Sigmoid colon (tissue), 7 donors: ENCODE data around the gene CFTR. TPM values are rescaled to one million over a fixed set of nuclear protein-coding genes. Genes with fewer than 3 reads are reported as not detected.

Experiments used
- DNase-seq: peaks from one replicate; pipeline ENCODE4 v3.0.0-alpha.2; 2019
- H3K27ac ChIP-seq, 4 donors: fragments of 200-600 bp; sonication (generic); one replicate each; pipeline ENCODE4 v1.5.1; 2016 to 2019; ENCODE audit warnings: mild to moderate bottlenecking in 1 of 4
- H3K27me3 ChIP-seq, 3 donors: fragments of 200-600 bp; sonication (generic); one replicate each; pipeline ENCODE4 v1.5.1; 2019; ENCODE audit warnings: mild to moderate bottlenecking in 1 of 3
- H3K36me3 ChIP-seq, 4 donors: fragments of 200-600 bp; sonication (generic); one replicate each; pipeline ENCODE4 v1.5.1; 2016 to 2019
- H3K4me1 ChIP-seq, 4 donors: fragments of 200-600 bp; sonication (generic); one replicate each; pipeline ENCODE4 v1.5.1; 2017 to 2019
- H3K4me3 ChIP-seq, 4 donors: fragments of 200-600 bp; sonication (generic); one replicate each; pipeline ENCODE4 v1.5.1; 2017 to 2019; ENCODE audit warnings: mild to moderate bottlenecking in 2 of 4, moderate library complexity in 1 of 4
- H3K9me3 ChIP-seq, 4 donors: fragments of 200-600 bp in 3 of 4; sonication (generic) in 3 of 4; one replicate each; pipeline versions ENCODE4 v1.5.1 to v1.6.1; 2013 to 2019
- CTCF ChIP-seq, 4 experiments: fragments of 450-650 bp in 3 of 4; fragments of 200-600 bp in 1 of 4; IDR thresholded peaks; one replicate each; pipeline ENCODE4 v1.5.1; 2016 to 2019; ENCODE audit warnings: antibody characterized with exemption in 4 of 4, mild to moderate bottlenecking in 3 of 4, moderate library complexity in 2 of 4
- EP300 ChIP-seq, 4 donors: sonication (generic); formaldehyde crosslinking; IDR thresholded peaks; one replicate each; pipeline ENCODE4 v1.6.1; 2017; ENCODE audit warnings: antibody characterized with exemption in 4 of 4
- POLR2A ChIP-seq, 2 donors: fragments of 450-650 bp; IDR thresholded peaks; one replicate each; pipeline ENCODE4 v1.6.1; 2016; ENCODE audit warnings: antibody characterized with exemption in 2 of 2, mild to moderate bottlenecking in 2 of 2, moderate library complexity in 2 of 2
- POLR2AphosphoS5 ChIP-seq, 4 donors: sonication (generic); formaldehyde crosslinking; IDR thresholded peaks; one replicate each; pipeline ENCODE4 v1.6.1; 2017; ENCODE audit warnings: antibody characterized with exemption in 4 of 4
- WGBS, 2 donors: extraction: QIAGEN DNeasy Blood & Tissue Kit; methylation state at CpG; one replicate each; pipeline ENCODE4 v1.1.7; 2013; 5-methylcytosine and 5-hydroxymethylcytosine counted together
- intact Hi-C: fragments of 100-400 bp; cut with DNase I; formaldehyde crosslinking; loops from one replicate; pipeline ENCODE4 v1.15.1; 2023
- polyA plus RNA-seq, 3 donors: library from polyadenylated mRNA; stranded (reverse); fragments of 200-250 nt; gene quantifications; one replicate each; pipeline ENCODE4 v1.2.3, GENCODE V29; 2013
- total RNA-seq, 4 donors: library from RNA; depleted of rRNA; stranded (reverse); fragments of >200 nt; gene quantifications; one replicate each; pipeline ENCODE4 v1.1.0, GENCODE V29; 2016
- donor health status: healthy with polysubstance abuse.
- donor health status: Bipolar disorder and iron deficiency.
- donor health status: healthy.

CFTR gene
- total and polyA plus RNA-seq, 7 donors, result under 0.01 to 39.9 (median 3.4) TPM; not detected in 1

GRCh38 chr7:117689406-117689805, 209.6 kb downstream of the CFTR start:
- no peak overlapping the region for H3K27ac ChIP-seq
- intact Hi-C loops, result no loop called here
- no peak for TF ChIP-seq EP300 (IDR thresholded peaks at IDR 0.05)
- TF ChIP-seq POLR2AphosphoS5 (IDR thresholded peaks at IDR 0.05), result no peak
- no peak for TF ChIP-seq POLR2A (IDR thresholded peaks at IDR 0.05)
- TF ChIP-seq CTCF (IDR thresholded peaks at IDR 0.05), result no peak
- no peaks in the 10 kb centered on the region for H3K36me3 ChIP-seq
- H3K4me1 ChIP-seq, result no peaks in the 10 kb centered on the region
- DNase-seq, result no peak
- H3K9me3 ChIP-seq, result no peaks in the 10 kb centered on the region
- H3K27me3 ChIP-seq, result no peaks in the 10 kb centered on the region
- no peak overlapping the region for H3K4me3 ChIP-seq

GRCh38 chr7:117690147-117690546, 210.3 kb downstream of the CFTR start:
- Histone ChIP-seq H3K4me1 (no peaks in the 10 kb centered on the region), H3K27me3 (no peaks in the 10 kb centered on the region), H3K27ac (no peak overlapping the region), H3K9me3 (no peaks in the 10 kb centered on the region), H3K4me3 (no peak overlapping the region), H3K36me3 (no peaks in the 10 kb centered on the region)
- TF ChIP-seq POLR2A (IDR thresholded peaks at IDR 0.05), result no peak
- no peak for TF ChIP-seq CTCF (IDR thresholded peaks at IDR 0.05)
- no peak for TF ChIP-seq POLR2AphosphoS5 (IDR thresholded peaks at IDR 0.05)
- no peak for TF ChIP-seq EP300 (IDR thresholded peaks at IDR 0.05)
- intact Hi-C loops, result no loop called here
- WGBS, 2 donors, result 87 to 95% methylated on average over 3 of the region's 3 CpGs
- DNase-seq, result no peak

- no peak for TF ChIP-seq EP300 (IDR thresholded peaks at IDR 0.05)
- TF ChIP-seq CTCF (IDR thresholded peaks at IDR 0.05), result no peak
- TF ChIP-seq POLR2A (IDR thresholded peaks at IDR 0.05), result no peak
- TF ChIP-seq POLR2AphosphoS5 (IDR thresholded peaks at IDR 0.05), result no peak
- no peaks in the 10 kb centered on the region for H3K4me1 ChIP-seq
- no peaks in the 10 kb centered on the region for H3K36me3 ChIP-seq
- intact Hi-C loops, result no loop called here
- no peak overlapping the region for H3K4me3 ChIP-seq
- no peak overlapping the region for H3K27ac ChIP-seq
- DNase-seq, result no peak
- WGBS, 2 donors, result 97 to 98% methylated on average over 7 of the region's 7 CpGs
- H3K27me3 ChIP-seq, result no peaks in the 10 kb centered on the region
- H3K9me3 ChIP-seq, result no peaks in the 10 kb centered on the region
These were observed 212.5 kb downstream of the CFTR start for GRCh38 chr7:117692338-117692737.

- no peak overlapping the region for H3K27ac ChIP-seq
- TF ChIP-seq POLR2AphosphoS5 (IDR thresholded peaks at IDR 0.05), result no peak
- TF ChIP-seq CTCF (IDR thresholded peaks at IDR 0.05), result no peak
- no peak for TF ChIP-seq POLR2A (IDR thresholded peaks at IDR 0.05)
- no peak for TF ChIP-seq EP300 (IDR thresholded peaks at IDR 0.05)
- 68 to 75% methylated on average over 2 of the region's 2 CpGs for WGBS, 2 donors
- no peak overlapping the region for H3K4me3 ChIP-seq
- no peaks in the 10 kb centered on the region for H3K27me3 ChIP-seq
- no peaks in the 10 kb centered on the region for H3K4me1 ChIP-seq
- no peaks in the 10 kb centered on the region for H3K36me3 ChIP-seq
- no peak for DNase-seq
- no peaks in the 10 kb centered on the region for H3K9me3 ChIP-seq
- intact Hi-C loops, result no loop called here
These were observed 218.2 kb downstream of the CFTR start for GRCh38 chr7:117698018-117698417.

- Histone ChIP-seq H3K4me3 (no peak overlapping the region), H3K4me1 (no peaks in the 10 kb centered on the region), H3K27me3 (no peaks in the 10 kb centered on the region), H3K9me3 (no peaks in the 10 kb centered on the region), H3K36me3 (no peaks in the 10 kb centered on the region), H3K27ac (no peak overlapping the region)
- no peak for TF ChIP-seq EP300 (IDR thresholded peaks at IDR 0.05)
- TF ChIP-seq POLR2A (IDR thresholded peaks at IDR 0.05), result no peak
- no peak for TF ChIP-seq CTCF (IDR thresholded peaks at IDR 0.05)
- TF ChIP-seq POLR2AphosphoS5 (IDR thresholded peaks at IDR 0.05), result no peak
- intact Hi-C loops, result no loop called here
- DNase-seq, result no peak
- 70 to 74% methylated on average over 3 of the region's 3 CpGs for WGBS, 2 donors
These were observed 224.2 kb downstream of the CFTR start for GRCh38 chr7:117704063-117704462.
